BLaER1 (cell line): ENCODE measurements around the gene SLC24A3.

Experiments used
- H3K27ac ChIP-seq: shearing (Covaris generic); formaldehyde crosslinking; 2 replicates; pipeline ENCODE4 v1.8.1; 2022
- H3K27me3 ChIP-seq: shearing (Covaris generic); formaldehyde crosslinking; 2 replicates; pipeline ENCODE4 v1.8.1; 2022
- H3K36me3 ChIP-seq: shearing (Covaris generic); formaldehyde crosslinking; 2 replicates; pipeline ENCODE4 v1.8.1; 2022
- H3K4me1 ChIP-seq: shearing (Covaris generic); formaldehyde crosslinking; 2 replicates; pipeline ENCODE4 v1.8.1; 2022
- H3K4me2 ChIP-seq: shearing (Covaris generic); formaldehyde crosslinking; 2 replicates; pipeline ENCODE4 v1.8.1; 2022
- H3K4me3 ChIP-seq: shearing (Covaris generic); formaldehyde crosslinking; 2 replicates; pipeline ENCODE4 v1.8.1; 2022
- H3K9ac ChIP-seq: shearing (Covaris generic); formaldehyde crosslinking; 2 replicates; pipeline ENCODE4 v1.8.1; 2022
- H3K9me3 ChIP-seq: shearing (Covaris generic); formaldehyde crosslinking; 2 replicates; pipeline ENCODE4 v1.8.1; 2022
- H4K20me1 ChIP-seq: shearing (Covaris generic); formaldehyde crosslinking; 2 replicates; pipeline ENCODE4 v1.8.1; 2022
- Cebpa-rat ChIP-seq: shearing (Covaris generic); IDR thresholded peaks from 2 replicates; pipeline ENCODE4 v1.8.1; 2022

The SLC24A3 gene

DNA sequence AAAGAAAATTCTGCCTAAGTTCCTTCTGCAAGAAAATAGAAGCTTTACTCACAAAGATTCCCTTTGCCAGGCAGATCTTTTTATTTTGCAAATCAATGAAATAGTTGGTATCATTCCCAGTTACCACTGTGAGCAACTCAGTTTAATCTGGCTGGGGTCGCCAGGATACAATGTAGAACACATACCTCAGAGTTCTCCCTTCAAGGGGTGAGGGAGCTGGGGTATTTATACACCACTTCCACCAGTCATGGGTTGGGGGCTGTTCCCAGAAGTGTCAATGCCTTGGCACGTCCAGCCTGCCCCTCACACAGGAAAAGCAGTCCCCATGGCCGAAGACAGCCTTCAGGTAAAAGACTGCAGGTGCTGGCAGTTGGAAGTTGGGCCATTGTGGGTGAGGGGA lies 86.2 kb downstream of the SLC24A3 start:
- no peaks in the 10 kb centered on the region for H3K36me3 ChIP-seq
- H3K4me2 ChIP-seq: no peak overlapping the region
- no peak overlapping the region for H3K9ac ChIP-seq
- no peak overlapping the region for H3K27ac ChIP-seq
- no peak for TF ChIP-seq Cebpa-rat
- H3K9me3 ChIP-seq: 0 out of 2 replicates have a peak, but pooled peaks cover 4% of the 10 kb centered on the region
- no peaks in the 10 kb centered on the region for H3K27me3 ChIP-seq
- no peaks in the 10 kb centered on the region for H4K20me1 ChIP-seq
- H3K4me1 ChIP-seq: no peaks in the 10 kb centered on the region
- no peak overlapping the region for H3K4me3 ChIP-seq

DNA sequence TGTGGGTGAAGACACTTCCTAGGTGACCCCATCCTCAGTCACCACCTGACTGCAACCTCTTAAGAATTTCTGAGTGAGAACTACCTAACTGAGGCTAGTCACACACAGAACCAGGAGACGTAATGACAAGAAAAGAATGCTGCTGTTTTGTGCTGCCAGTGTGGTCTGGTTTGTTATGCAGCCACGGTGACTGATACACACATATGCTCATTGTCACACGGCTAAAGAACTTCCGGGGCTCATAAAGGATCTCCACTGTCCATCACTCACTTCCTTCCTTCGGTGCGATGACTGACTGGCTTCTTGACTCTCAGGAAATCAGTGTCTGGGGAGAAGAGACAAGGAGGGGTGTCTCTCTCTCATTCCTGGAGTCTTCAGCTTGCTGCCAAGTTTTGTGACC lies 88.0 kb downstream of the SLC24A3 start:
- no peak overlapping the region for H3K4me2 ChIP-seq
- no peak overlapping the region for H3K4me3 ChIP-seq
- H3K9me3 ChIP-seq: 0 out of 2 replicates have a peak, but pooled peaks cover 4% of the 10 kb centered on the region
- no peak overlapping the region for H3K27ac ChIP-seq
- H3K36me3 ChIP-seq: no peaks in the 10 kb centered on the region
- no peak overlapping the region for H3K9ac ChIP-seq
- no peaks in the 10 kb centered on the region for H4K20me1 ChIP-seq
- TF ChIP-seq Cebpa-rat: no peak
- peaks cover 13% of the 10 kb centered on the region for H3K4me1 ChIP-seq
- no peaks in the 10 kb centered on the region for H3K27me3 ChIP-seq

DNA sequence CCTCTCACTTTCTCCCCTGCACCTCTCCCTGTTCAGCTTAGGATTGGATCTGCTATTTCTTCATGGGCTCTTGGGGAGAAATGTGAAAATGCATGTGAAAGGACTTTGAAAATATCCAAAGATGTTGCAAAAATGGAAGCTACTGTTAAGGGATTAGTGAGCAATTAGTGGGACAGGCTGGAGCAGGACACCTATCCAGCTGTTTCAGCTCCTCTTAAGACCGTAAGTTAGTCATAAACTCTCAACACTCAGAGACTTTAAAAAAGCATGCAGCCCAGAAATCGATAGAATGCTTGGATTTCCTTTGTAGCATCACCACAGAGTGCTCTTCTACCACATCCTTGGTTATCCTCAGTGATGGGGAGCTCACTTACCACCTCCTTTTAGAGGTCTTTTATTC lies 88.7 kb downstream of the SLC24A3 start:
- no peak overlapping the region for H3K4me2 ChIP-seq
- no peaks in the 10 kb centered on the region for H4K20me1 ChIP-seq
- H3K27me3 ChIP-seq: no peaks in the 10 kb centered on the region
- H3K27ac ChIP-seq: no peak overlapping the region
- H3K9me3 ChIP-seq: 0 out of 2 replicates have a peak, but pooled peaks cover 4% of the 10 kb centered on the region
- H3K36me3 ChIP-seq: no peaks in the 10 kb centered on the region
- no peak for TF ChIP-seq Cebpa-rat
- H3K4me1 ChIP-seq: peaks cover 14% of the 10 kb centered on the region
- no peak overlapping the region for H3K9ac ChIP-seq
- no peak overlapping the region for H3K4me3 ChIP-seq

DNA sequence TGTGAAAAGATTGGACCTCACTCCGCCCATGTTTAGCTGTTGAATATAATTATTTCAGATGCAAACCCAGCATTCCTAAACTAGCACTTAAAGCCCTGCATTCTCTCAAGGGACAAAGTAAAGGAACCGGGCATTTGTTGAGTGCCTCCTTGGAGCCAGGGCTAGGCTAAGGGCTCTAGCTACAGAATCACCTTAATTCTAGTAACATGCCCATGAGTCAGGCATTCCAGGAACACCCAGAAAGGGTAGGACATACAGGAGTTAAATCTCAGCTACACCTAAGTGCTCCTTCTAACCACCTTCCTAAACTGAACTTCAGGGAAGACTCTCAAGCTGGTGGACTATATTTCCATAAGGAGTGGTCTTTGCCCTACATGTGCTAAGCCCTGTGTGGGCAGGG lies 89.4 kb downstream of the SLC24A3 start:
- Histone ChIP-seq H3K4me2 (no peak overlapping the region), H3K27ac (no peak overlapping the region), H3K27me3 (no peaks in the 10 kb centered on the region), H3K4me3 (no peak overlapping the region), H3K4me1 (peaks cover 14% of the 10 kb centered on the region), H3K9ac (no peak overlapping the region), H4K20me1 (no peaks in the 10 kb centered on the region), H3K36me3 (no peaks in the 10 kb centered on the region), H3K9me3 (0 out of 2 replicates have a peak, but pooled peaks cover 4% of the 10 kb centered on the region)
- TF ChIP-seq Cebpa-rat: no peak

GRCh38 chr20:19302714-19303113 lies 90.3 kb downstream of the SLC24A3 start:
- H3K27me3 ChIP-seq: no peaks in the 10 kb centered on the region
- no peaks in the 10 kb centered on the region for H3K36me3 ChIP-seq
- no peak overlapping the region for H3K27ac ChIP-seq
- H3K4me3 ChIP-seq: no peak overlapping the region
- H3K9ac ChIP-seq: no peak overlapping the region
- no peak overlapping the region for H3K4me2 ChIP-seq
- peaks cover 14% of the 10 kb centered on the region for H3K4me1 ChIP-seq
- TF ChIP-seq Cebpa-rat: no peak
- 0 out of 2 replicates have a peak, but pooled peaks cover 4% of the 10 kb centered on the region for H3K9me3 ChIP-seq
- no peaks in the 10 kb centered on the region for H4K20me1 ChIP-seq

GRCh38 chr20:19304389-19304788 lies 91.9 kb downstream of the SLC24A3 start:
- Histone ChIP-seq H3K4me2 (peak overlapping the region; percentile 63), H3K4me1 (peaks cover 14% of the 10 kb centered on the region), H3K36me3 (no peaks in the 10 kb centered on the region), H3K27ac (no peak overlapping the region), H3K27me3 (no peaks in the 10 kb centered on the region), H3K9me3 (0 out of 2 replicates have a peak, but pooled peaks cover 4% of the 10 kb centered on the region), H3K4me3 (no peak overlapping the region), H3K9ac (no peak overlapping the region), H4K20me1 (no peaks in the 10 kb centered on the region)
- TF ChIP-seq Cebpa-rat: no peak

- no peak overlapping the region for H3K9ac ChIP-seq
- H3K27me3 ChIP-seq: no peaks in the 10 kb centered on the region
- no peak for TF ChIP-seq Cebpa-rat
- H3K4me3 ChIP-seq: no peak overlapping the region
- H3K27ac ChIP-seq: no peak overlapping the region
- H4K20me1 ChIP-seq: no peaks in the 10 kb centered on the region
- H3K4me2 ChIP-seq: peak overlapping the region; percentile 63
- H3K36me3 ChIP-seq: no peaks in the 10 kb centered on the region
- H3K9me3 ChIP-seq: 0 out of 2 replicates have a peak, but pooled peaks cover 4% of the 10 kb centered on the region
- peaks cover 14% of the 10 kb centered on the region for H3K4me1 ChIP-seq
Measured at GRCh38 chr20:19304886-19305415, 92.5 kb downstream of the SLC24A3 start.

DNA sequence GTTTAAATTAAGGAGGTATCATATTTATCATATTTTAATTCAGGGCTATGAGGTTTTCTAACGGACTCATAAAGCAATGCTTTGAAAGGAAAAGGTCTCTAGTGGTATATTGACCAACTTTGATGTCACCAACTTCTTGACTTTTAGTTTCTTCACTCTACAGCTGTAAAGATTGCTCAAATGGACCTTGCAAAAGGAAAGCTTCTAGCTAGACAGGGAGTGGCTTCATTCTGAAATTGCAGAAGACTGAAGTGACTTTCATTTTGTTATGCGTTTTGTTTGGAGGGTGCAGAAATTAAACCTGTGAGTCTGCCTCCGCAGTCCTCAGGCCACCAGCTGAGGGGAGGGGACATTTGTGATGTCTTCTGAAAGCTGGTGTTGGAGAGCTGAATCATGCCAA lies 95.7 kb downstream of the SLC24A3 start:
- Histone ChIP-seq H3K27me3 (no peaks in the 10 kb centered on the region), H3K27ac (no peak overlapping the region), H3K9ac (no peak overlapping the region), H3K4me1 (peaks cover 14% of the 10 kb centered on the region), H3K4me2 (no peak overlapping the region), H3K36me3 (no peaks in the 10 kb centered on the region), H3K9me3 (no peaks in the 10 kb centered on the region), H4K20me1 (no peaks in the 10 kb centered on the region), H3K4me3 (no peak overlapping the region)
- no peak for TF ChIP-seq Cebpa-rat

GRCh38 chr20:19310541-19310940 lies 98.1 kb downstream of the SLC24A3 start:
- no peaks in the 10 kb centered on the region for H3K9me3 ChIP-seq
- no peak for TF ChIP-seq Cebpa-rat
- H3K4me1 ChIP-seq: no peaks in the 10 kb centered on the region
- H3K9ac ChIP-seq: no peak overlapping the region
- H3K27me3 ChIP-seq: no peaks in the 10 kb centered on the region
- no peak overlapping the region for H3K4me3 ChIP-seq
- H3K27ac ChIP-seq: no peak overlapping the region
- H3K36me3 ChIP-seq: no peaks in the 10 kb centered on the region
- H3K4me2 ChIP-seq: no peak overlapping the region
- H4K20me1 ChIP-seq: no peaks in the 10 kb centered on the region

DNA sequence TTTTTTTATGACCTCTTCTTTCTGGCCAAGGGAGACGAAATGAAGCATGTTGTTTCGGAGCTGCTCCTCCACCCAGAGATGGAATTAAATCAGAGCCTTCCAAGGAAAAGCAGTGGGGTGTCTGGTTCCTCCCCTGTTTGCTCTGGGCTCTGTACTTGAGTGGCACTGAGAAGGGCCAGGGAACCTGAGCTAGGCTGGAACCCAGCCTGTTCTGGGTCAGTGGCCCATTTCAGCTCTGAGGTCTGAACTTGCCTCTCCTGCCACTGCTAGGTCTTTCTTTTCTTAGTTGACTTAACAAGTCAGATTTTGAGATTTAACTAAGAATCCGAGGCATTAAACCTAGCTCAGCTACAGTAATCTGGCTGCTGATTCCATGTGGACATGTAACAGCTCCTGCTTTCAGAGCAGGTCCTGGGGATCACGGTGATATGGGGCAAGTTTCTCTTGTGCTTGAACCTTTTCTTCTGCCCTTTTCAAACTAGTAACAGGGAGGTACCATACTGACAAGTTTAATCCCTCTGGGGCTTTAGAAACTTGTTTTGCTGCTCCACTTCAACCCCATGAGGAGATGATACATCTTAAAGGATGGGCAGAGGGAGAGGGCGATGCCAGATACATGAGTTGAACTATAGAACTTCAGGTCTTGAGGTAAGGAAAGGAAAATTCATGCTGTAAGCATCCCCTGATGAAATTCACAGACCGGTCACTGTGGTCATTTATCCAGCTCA lies 101.1 kb downstream of the SLC24A3 start:
- TF ChIP-seq Cebpa-rat: no peak
- Histone ChIP-seq H3K4me3 (no peak overlapping the region), H4K20me1 (no peaks in the 10 kb centered on the region), H3K27ac (no peak overlapping the region), H3K9me3 (no peaks in the 10 kb centered on the region), H3K27me3 (no peaks in the 10 kb centered on the region), H3K4me2 (no peak overlapping the region), H3K4me1 (peaks cover 10% of the 10 kb centered on the region; the same call in 1 of the 2 replicates), H3K9ac (no peak overlapping the region), H3K36me3 (no peaks in the 10 kb centered on the region)
